Mucosa of descending colon (tissue), 3 donors: Measurements from ENCODE around the gene AMPD3. TPM values are rescaled to one million over a fixed set of nuclear protein-coding genes. Genes with fewer than 3 reads are reported as not detected.

Experiments
- ATAC-seq: fragments of 200-7000 bp; cut with Tn5 transposase; one replicate; pipeline ENCODE4 v1.9.1; 2020; ENCODE audit warnings: mild to moderate bottlenecking, moderate library complexity
- DNase-seq, 3 donors: peaks; one replicate each; pipeline ENCODE4 v3.0.0-alpha.2; 2020
- H3K36me3 ChIP-seq: fragments of 200-600 bp; one replicate; pipeline ENCODE4 v1.8.0; 2021; ENCODE audit warnings: low read depth, mild to moderate bottlenecking
- H3K4me1 ChIP-seq: fragments of 200-600 bp; one replicate; pipeline ENCODE4 v1.8.0; 2021; ENCODE audit warnings: low read depth, mild to moderate bottlenecking
- H3K4me3 ChIP-seq: fragments of 200-600 bp; one replicate; pipeline ENCODE4 v1.8.0; 2021; ENCODE audit warnings: mild to moderate bottlenecking
- H3K9me3 ChIP-seq: fragments of 200-600 bp; one replicate; pipeline ENCODE4 v1.8.0; 2021; ENCODE audit warnings: mild to moderate bottlenecking
- CTCF ChIP-seq: fragments of 200-600 bp; IDR thresholded peaks from one replicate; pipeline ENCODE4 v1.8.0; 2022; ENCODE audit warnings: antibody characterized with exemption, mild to moderate bottlenecking
- intact Hi-C, 2 donors: fragments of 100-400 bp; cut with DNase I in 1 of 2; cut with micrococcal nuclease in 1 of 2; formaldehyde crosslinking; loops; one replicate each; pipeline versions ENCODE4 v1.11.0 to v1.11.1; 2022; cut with DNase I, micrococcal nuclease
- total RNA-seq, 3 donors: library from RNA; stranded (reverse); fragmentation: NEBNext Ultra II Directional in 2 of 3; extraction: Animal tissue kit (Norgen Biotek cat#: 25700) in 2 of 3; gene quantifications; one replicate each; pipeline versions ENCODE4 v1.2.1 to v1.2.4, GENCODE V29; 2021 to 2023
- donor health status: DM: no; HTN: no; CAD: no; lungs with moderate emphysema.
- donor health status: DM: no; HTN: no; CAD: no.
- donor health status: DM: no; HTN: yes; CAD: no.

Gene AMPD3
- total RNA-seq, 3 donors from 2014 or later = 7.2 to 16.2 (median 10.6) TPM

GRCh38 chr11:10503777-10504480, 48.9 kb downstream of the AMPD3 start:
- Histone ChIP-seq H3K4me1 (no peaks in the 10 kb centered on the region), H3K4me3 (no peak overlapping the region), H3K9me3 (no peaks in the 10 kb centered on the region), H3K36me3 (no peaks in the 10 kb centered on the region)
- no peak for DNase-seq
- TF ChIP-seq CTCF = no peak
- ATAC-seq = no peak
- intact Hi-C loops = no loop called here

- DNase-seq = no peak
- no peak for ATAC-seq
- TF ChIP-seq CTCF = no peak
- Histone ChIP-seq H3K36me3 (no peaks in the 10 kb centered on the region), H3K4me3 (no peak overlapping the region), H3K9me3 (no peaks in the 10 kb centered on the region), H3K4me1 (no peaks in the 10 kb centered on the region)
- intact Hi-C loops = no loop called here
These were observed 49.4 kb downstream of the AMPD3 start for GRCh38 chr11:10504490-10504889.

GRCh38 chr11:10505278-10506007, 50.4 kb downstream of the AMPD3 start:
- no peak for ATAC-seq

GRCh38 chr11:10506008-10506370, 50.9 kb downstream of the AMPD3 start:
- Histone ChIP-seq H3K4me1 (no peaks in the 10 kb centered on the region), H3K36me3 (no peaks in the 10 kb centered on the region), H3K4me3 (no peak overlapping the region), H3K9me3 (no peaks in the 10 kb centered on the region)
- DNase-seq (no peak), ATAC-seq (no peak)
- intact Hi-C loops = no loop called here
- TF ChIP-seq CTCF = no peak

More at GRCh38 chr11:10505278-10506007, 50.4 kb downstream of the AMPD3 start:
- intact Hi-C loops = no loop called here
- TF ChIP-seq CTCF = no peak
- no peaks in the 10 kb centered on the region for H3K36me3 ChIP-seq
- DNase-seq = no peak
- H3K4me1 ChIP-seq = no peaks in the 10 kb centered on the region
- no peaks in the 10 kb centered on the region for H3K9me3 ChIP-seq
- no peak overlapping the region for H3K4me3 ChIP-seq

GRCh38 chr11:10511181-10511621, 56.1 kb downstream of the AMPD3 start:
- ATAC-seq (no peak), DNase-seq (no peak)
- Histone ChIP-seq H3K9me3 (no peaks in the 10 kb centered on the region), H3K36me3 (no peaks in the 10 kb centered on the region), H3K4me1 (no peaks in the 10 kb centered on the region), H3K4me3 (no peak overlapping the region)
- no peak for TF ChIP-seq CTCF
- intact Hi-C loops = loop anchor here in 1 of 2 donors (10.0 kb wide), 1 partner anchor 224 kb away; no protein-coding TSS in a partner anchor
